Activated CD4-positive, alpha-beta T cell treated with anti-CD3 and anti-CD28 coated beads, Interleukin-2, amount 50 U/mL, for 16 hours (primary cell): ENCODE data around the gene RUNX3.

ENCODE experiments used
- DNase-seq: peaks from one replicate; pipeline ENCODE4 v3.0.0-alpha.2; 2020

Gene RUNX3

GRCh38 chr1:24946861-24947658 lies 17.0 kb upstream of the RUNX3 start:
- peak; percentile 74 for DNase-seq

GRCh38 chr1:24945354-24946326 lies 15.6 kb upstream of the RUNX3 start:
- no peak for DNase-seq

- no peak for DNase-seq
Measured at GRCh38 chr1:24944318-24944717, 14.2 kb upstream of the RUNX3 start.

- no peak for DNase-seq
Measured at GRCh38 chr1:24942789-24943188, 12.7 kb upstream of the RUNX3 start.

- DNase-seq, result no peak
Measured at GRCh38 chr1:24941564-24941963, 11.5 kb upstream of the RUNX3 start.

- DNase-seq, result no peak
Measured at GRCh38 chr1:24940231-24940630, 10.2 kb upstream of the RUNX3 start.

- no peak for DNase-seq
Measured at GRCh38 chr1:24939675-24940193, 9.7 kb upstream of the RUNX3 start.

- DNase-seq, result no peak
Measured at GRCh38 chr1:24939040-24939674, 9.1 kb upstream of the RUNX3 start.

- no peak for DNase-seq
Measured at GRCh38 chr1:24938276-24938675, 8.2 kb upstream of the RUNX3 start.

GRCh38 chr1:24936684-24937083 lies 6.6 kb upstream of the RUNX3 start:
- no peak for DNase-seq

- DNase-seq, result no peak
Measured at GRCh38 chr1:24935615-24936484, 5.8 kb upstream of the RUNX3 start.

GRCh38 chr1:24935196-24935526 lies 5.1 kb upstream of the RUNX3 start:
- DNase-seq, result no peak

GRCh38 chr1:24934310-24935195 lies 4.5 kb upstream of the RUNX3 start:
- no peak for DNase-seq

GRCh38 chr1:24933468-24933867 lies 3.4 kb upstream of the RUNX3 start:
- no peak for DNase-seq

GRCh38 chr1:24932725-24933294 lies 2.7 kb upstream of the RUNX3 start:
- DNase-seq, result no peak

GRCh38 chr1:24932284-24932683 lies 2.2 kb upstream of the RUNX3 start:
- peak; percentile 72 for DNase-seq

- no peak for DNase-seq
Measured at GRCh38 chr1:24931468-24932231, 1.6 kb upstream of the RUNX3 start.

GRCh38 chr1:24931146-24931467 lies 1.0 kb upstream of the RUNX3 start:
- no peak for DNase-seq

GRCh38 chr1:24929398-24930259 lies 447 bp downstream of the RUNX3 start:
- peak; percentile 52 for DNase-seq
